HEK293 (cell line): Measurements from ENCODE around the gene CAMKMT.

Source experiments
- CTCF ChIA-PET: fragments of 350-600 bp; formaldehyde crosslinking; extraction: SDS; loops from one replicate; lab custom pipeline; 2021; ENCODE audit warnings: antibody characterized with exemption; lab: Yijun Ruan, JAX
- POLR2A ChIA-PET: fragments of 300-600 bp; formaldehyde crosslinking; extraction: SDS; loops from one replicate; lab custom pipeline; 2020; ENCODE audit warnings: antibody characterized with exemption, inconsistent platforms; lab: Yijun Ruan, JAX
- H3K27ac ChIP-seq: fragments of 200-500 bp; sonication (Bioruptor generic); 2 replicates; pipeline ENCODE4 v1.5.1; 2014; ENCODE audit warnings: low read depth, low read length, control low read depth, inconsistent platforms; ENCODE audit errors: extremely low read depth
- H3K36me3 ChIP-seq, 2 experiments: fragments of 200-500 bp in 1 of 2; sonication (Bioruptor generic) in 1 of 2; 1 replicate in 1 of 2; 2 replicates in 1 of 2; pipeline ENCODE4 v1.5.1; 2014 to 2017; ENCODE audit warnings: inconsistent platforms in 2 of 2, low read length in 2 of 2; ENCODE audit not compliant: control insufficient read depth in 2 of 2, insufficient read depth in 1 of 2
- H3K4me1 ChIP-seq: fragments of 200-500 bp; sonication (Bioruptor generic); 2 replicates; pipeline ENCODE4 v1.5.1; 2014; ENCODE audit warnings: mild to moderate bottlenecking, low read length, inconsistent platforms; ENCODE audit not compliant: control insufficient read depth, insufficient read depth
- H3K4me3 ChIP-seq: 2 replicates; pipeline ENCODE4 v1.5.1; 2011; ENCODE audit warnings: low read depth, mild to moderate bottlenecking, control low read depth, low read length, moderate library complexity
- H3K9me3 ChIP-seq: fragments of 200-500 bp; sonication (Bioruptor generic); 2 replicates; pipeline ENCODE4 v1.5.1; 2014; ENCODE audit warnings: low read depth, low read length, inconsistent platforms; ENCODE audit not compliant: control insufficient read depth, insufficient read depth
- BCL6B ChIP-seq: fragments of 450-650 bp; formaldehyde crosslinking; IDR thresholded peaks from 2 replicates; pipeline ENCODE4 v1.5.1; 2017; ENCODE audit warnings: missing biosample characterization, missing genetic modification characterization
- KLF10 ChIP-seq: fragments of 450-650 bp; IDR thresholded peaks from 2 replicates; pipeline ENCODE4 v1.5.1; 2018; ENCODE audit warnings: missing biosample characterization, mild to moderate bottlenecking, missing genetic modification characterization
- KLF9 ChIP-seq: fragments of 450-650 bp; formaldehyde crosslinking; IDR thresholded peaks from 2 replicates; pipeline ENCODE4 v1.5.1; 2016; ENCODE audit warnings: missing biosample characterization, missing genetic modification characterization, low read depth
- PRDM1 ChIP-seq: fragments of 450-650 bp; formaldehyde crosslinking; IDR thresholded peaks from 2 replicates; pipeline ENCODE4; 2016; ENCODE audit warnings: missing biosample characterization, missing genetic modification characterization
- TCF7L2 ChIP-seq: IDR thresholded peaks from 2 replicates; pipeline ENCODE4 v1.6.1; 2011; ENCODE audit warnings: low read depth, mild to moderate bottlenecking, inconsistent platforms, low read length, moderate library complexity, borderline replicate concordance
- ZFHX2 ChIP-seq: fragments of 450-650 bp; formaldehyde crosslinking; conservative IDR thresholded peaks from 2 replicates; pipeline ENCODE4 v1.5.1; 2016; ENCODE audit warnings: missing biosample characterization, missing genetic modification characterization
- ZFP37 ChIP-seq: fragments of 450-650 bp; formaldehyde crosslinking; IDR thresholded peaks from 2 replicates; pipeline ENCODE4 v1.5.1; 2016; ENCODE audit warnings: missing biosample characterization, missing genetic modification characterization
- ZNF132 ChIP-seq: fragments of 450-650 bp; formaldehyde crosslinking; IDR thresholded peaks from 2 replicates; pipeline ENCODE4 v1.5.1; 2017; ENCODE audit warnings: missing biosample characterization, missing genetic modification characterization, borderline replicate concordance
- ZNF155 ChIP-seq: fragments of 450-650 bp; formaldehyde crosslinking; IDR thresholded peaks from 2 replicates; pipeline ENCODE4 v1.5.1; 2016; ENCODE audit warnings: missing biosample characterization, missing genetic modification characterization
- ZNF174 ChIP-seq: fragments of 450-650 bp; formaldehyde crosslinking; IDR thresholded peaks from 2 replicates; pipeline ENCODE4 v1.5.0; 2017; ENCODE audit warnings: missing biosample characterization, mild to moderate bottlenecking, missing genetic modification characterization
- ZNF391 ChIP-seq: fragments of 450-650 bp; formaldehyde crosslinking; IDR thresholded peaks from 2 replicates; pipeline ENCODE4 v1.5.1; 2016; ENCODE audit warnings: low read depth, missing biosample characterization, missing genetic modification characterization, borderline replicate concordance
- ZNF510 ChIP-seq: fragments of 450-650 bp; formaldehyde crosslinking; IDR thresholded peaks from 2 replicates; pipeline ENCODE4 v1.5.1; 2018; ENCODE audit warnings: mild to moderate bottlenecking, missing genetic modification characterization, missing biosample characterization; ENCODE audit not compliant: insufficient replicate concordance
- ZNF518A ChIP-seq: fragments of 450-650 bp; formaldehyde crosslinking; conservative IDR thresholded peaks from 2 replicates; pipeline ENCODE4 v1.5.1; 2016; ENCODE audit warnings: low read depth, missing biosample characterization, missing genetic modification characterization
- ZNF529 ChIP-seq: fragments of 450-650 bp; formaldehyde crosslinking; IDR thresholded peaks from 2 replicates; pipeline ENCODE4 v1.5.1; 2017; ENCODE audit warnings: missing genetic modification characterization, missing biosample characterization; ENCODE audit not compliant: insufficient replicate concordance
- ZNF571 ChIP-seq: fragments of 450-650 bp; formaldehyde crosslinking; IDR thresholded peaks from 2 replicates; pipeline ENCODE4 v1.5.0; 2017; ENCODE audit warnings: missing biosample characterization, missing genetic modification characterization
- ZNF623 ChIP-seq: fragments of 450-650 bp; formaldehyde crosslinking; IDR thresholded peaks from 2 replicates; pipeline ENCODE4 v1.5.1; 2016; ENCODE audit warnings: missing biosample characterization, missing genetic modification characterization
- ZNF624 ChIP-seq: fragments of 450-650 bp; formaldehyde crosslinking; IDR thresholded peaks from 2 replicates; pipeline ENCODE4 v1.5.1; 2017; ENCODE audit warnings: missing biosample characterization, missing genetic modification characterization
- ZNF654 ChIP-seq: fragments of 450-650 bp; formaldehyde crosslinking; IDR thresholded peaks from 2 replicates; pipeline ENCODE4 v1.5.1; 2016; ENCODE audit warnings: low read depth, missing biosample characterization, missing genetic modification characterization
- ZNF707 ChIP-seq: fragments of 450-650 bp; formaldehyde crosslinking; IDR thresholded peaks from 2 replicates; pipeline ENCODE4 v1.5.1; 2016; ENCODE audit warnings: missing biosample characterization, missing genetic modification characterization
- ZNF837 ChIP-seq: fragments of 450-650 bp; formaldehyde crosslinking; IDR thresholded peaks from 2 replicates; pipeline ENCODE4 v1.5.1; 2016; ENCODE audit warnings: missing biosample characterization, missing genetic modification characterization
- TF ChIP-seq, protein P1 (sequence below): fragments of 450-650 bp; formaldehyde crosslinking; conservative IDR thresholded peaks from 2 replicates; pipeline ENCODE4 v1.5.1; 2016; ENCODE audit warnings: low read depth, missing biosample characterization, missing genetic modification characterization
- TF ChIP-seq, protein P2 (sequence below): fragments of 450-650 bp; formaldehyde crosslinking; IDR thresholded peaks from 2 replicates; pipeline ENCODE4 v1.5.1; 2016; ENCODE audit warnings: missing biosample characterization, missing genetic modification characterization, low read depth

CAMKMT gene

DNA sequence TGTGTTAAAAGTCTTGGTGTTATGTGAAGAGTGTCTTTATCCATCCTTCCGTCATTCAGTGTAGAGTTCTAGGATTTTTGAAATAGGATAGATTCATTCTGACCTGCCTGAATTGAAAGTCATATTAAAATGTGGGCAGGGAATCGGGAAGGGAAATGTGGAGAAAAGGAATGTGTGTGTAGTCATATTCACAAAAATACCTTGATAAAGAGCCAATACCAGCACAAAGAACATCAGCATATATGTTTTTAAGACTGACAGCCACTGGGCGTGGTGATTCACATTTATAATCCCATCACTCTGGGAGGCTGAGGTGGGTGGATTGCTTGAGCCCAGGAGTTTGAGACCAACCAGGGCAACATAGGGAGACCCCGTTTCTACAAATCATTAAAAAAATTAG, 188.1 kb downstream of the CAMKMT start (continued):
- TF ChIP-seq ZNF391 = no peak
- no peak for TF ChIP-seq ZNF707 (tag by site-specific recombination)
- TF ChIP-seq ZNF624 (tag by site-specific recombination) = no peak
- no peak for TF ChIP-seq PRDM1

- ChIA-PET CTCF (interaction anchor here (0.7 kb wide), 1 partner anchor 71 kb away, joined by 3 read pairs; no protein-coding TSS in a partner anchor), POLR2A (no interaction called here)
- H3K36me3 ChIP-seq = no peaks in the 10 kb centered on the region
- H3K9me3 ChIP-seq = no peaks in the 10 kb centered on the region
- H3K27ac ChIP-seq = no peak overlapping the region
- H3K4me3 ChIP-seq = no peak overlapping the region
- TF ChIP-seq ZNF623 = no peak
- TF ChIP-seq KLF9 = no peak
- TF ChIP-seq ZNF510 (tag by site-specific recombination) = no peak
- TF ChIP-seq, protein P1, sequence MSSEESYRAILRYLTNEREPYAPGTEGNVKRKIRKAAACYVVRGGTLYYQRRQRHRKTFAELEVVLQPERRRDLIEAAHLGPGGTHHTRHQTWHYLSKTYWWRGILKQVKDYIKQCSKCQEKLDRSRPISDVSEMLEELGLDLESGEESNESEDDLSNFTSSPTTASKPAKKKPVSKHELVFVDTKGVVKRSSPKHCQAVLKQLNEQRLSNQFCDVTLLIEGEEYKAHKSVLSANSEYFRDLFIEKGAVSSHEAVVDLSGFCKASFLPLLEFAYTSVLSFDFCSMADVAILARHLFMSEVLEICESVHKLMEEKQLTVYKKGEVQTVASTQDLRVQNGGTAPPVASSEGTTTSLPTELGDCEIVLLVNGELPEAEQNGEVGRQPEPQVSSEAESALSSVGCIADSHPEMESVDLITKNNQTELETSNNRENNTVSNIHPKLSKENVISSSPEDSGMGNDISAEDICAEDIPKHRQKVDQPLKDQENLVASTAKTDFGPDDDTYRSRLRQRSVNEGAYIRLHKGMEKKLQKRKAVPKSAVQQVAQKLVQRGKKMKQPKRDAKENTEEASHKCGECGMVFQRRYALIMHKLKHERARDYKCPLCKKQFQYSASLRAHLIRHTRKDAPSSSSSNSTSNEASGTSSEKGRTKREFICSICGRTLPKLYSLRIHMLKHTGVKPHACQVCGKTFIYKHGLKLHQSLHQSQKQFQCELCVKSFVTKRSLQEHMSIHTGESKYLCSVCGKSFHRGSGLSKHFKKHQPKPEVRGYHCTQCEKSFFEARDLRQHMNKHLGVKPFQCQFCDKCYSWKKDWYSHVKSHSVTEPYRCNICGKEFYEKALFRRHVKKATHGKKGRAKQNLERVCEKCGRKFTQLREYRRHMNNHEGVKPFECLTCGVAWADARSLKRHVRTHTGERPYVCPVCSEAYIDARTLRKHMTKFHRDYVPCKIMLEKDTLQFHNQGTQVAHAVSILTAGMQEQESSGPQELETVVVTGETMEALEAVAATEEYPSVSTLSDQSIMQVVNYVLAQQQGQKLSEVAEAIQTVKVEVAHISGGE (tag by site-specific recombination) = no peak
- TF ChIP-seq ZNF529 = no peak
- no peak for TF ChIP-seq ZNF571
- TF ChIP-seq ZFP37 (tag by site-specific recombination) = no peak
- TF ChIP-seq ZNF132 (tag by site-specific recombination) = no peak
- H3K4me1 ChIP-seq = peaks cover 6% of the 10 kb centered on the region
Observed at GRCh38 chr2:44550561-44550960, 188.8 kb downstream of the CAMKMT start.

GRCh38 chr2:44551497-44551896, 189.8 kb downstream of the CAMKMT start:
- CTCF ChIA-PET = interaction anchor here (1.0 kb wide), 1 partner anchor 9 kb away, joined by 3 read pairs; no protein-coding TSS in a partner anchor
- Histone ChIP-seq H3K4me3 (no peak overlapping the region), H3K36me3 (no peaks in the 10 kb centered on the region), H3K4me1 (peaks cover 6% of the 10 kb centered on the region), H3K27ac (no peak overlapping the region), H3K9me3 (no peaks in the 10 kb centered on the region)
- no peak for TF ChIP-seq ZNF654
- no peak for TF ChIP-seq ZFHX2 (tag by site-specific recombination)
- no peak for TF ChIP-seq TCF7L2
- no peak for TF ChIP-seq BCL6B (tag by site-specific recombination)
- TF ChIP-seq ZNF518A = no peak
- no peak for TF ChIP-seq ZNF155
- no peak for TF ChIP-seq ZNF707 (tag by site-specific recombination)
- TF ChIP-seq KLF10 (tag by site-specific recombination) = no peak
- TF ChIP-seq, protein P2, sequence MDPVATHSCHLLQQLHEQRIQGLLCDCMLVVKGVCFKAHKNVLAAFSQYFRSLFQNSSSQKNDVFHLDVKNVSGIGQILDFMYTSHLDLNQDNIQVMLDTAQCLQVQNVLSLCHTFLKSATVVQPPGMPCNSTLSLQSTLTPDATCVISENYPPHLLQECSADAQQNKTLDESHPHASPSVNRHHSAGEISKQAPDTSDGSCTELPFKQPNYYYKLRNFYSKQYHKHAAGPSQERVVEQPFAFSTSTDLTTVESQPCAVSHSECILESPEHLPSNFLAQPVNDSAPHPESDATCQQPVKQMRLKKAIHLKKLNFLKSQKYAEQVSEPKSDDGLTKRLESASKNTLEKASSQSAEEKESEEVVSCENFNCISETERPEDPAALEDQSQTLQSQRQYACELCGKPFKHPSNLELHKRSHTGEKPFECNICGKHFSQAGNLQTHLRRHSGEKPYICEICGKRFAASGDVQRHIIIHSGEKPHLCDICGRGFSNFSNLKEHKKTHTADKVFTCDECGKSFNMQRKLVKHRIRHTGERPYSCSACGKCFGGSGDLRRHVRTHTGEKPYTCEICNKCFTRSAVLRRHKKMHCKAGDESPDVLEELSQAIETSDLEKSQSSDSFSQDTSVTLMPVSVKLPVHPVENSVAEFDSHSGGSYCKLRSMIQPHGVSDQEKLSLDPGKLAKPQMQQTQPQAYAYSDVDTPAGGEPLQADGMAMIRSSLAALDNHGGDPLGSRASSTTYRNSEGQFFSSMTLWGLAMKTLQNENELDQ = no peak
- TF ChIP-seq ZNF837 (tag by site-specific recombination) = no peak
- TF ChIP-seq ZNF174 (tag by site-specific recombination) = no peak
- POLR2A ChIA-PET = no interaction called here
